ENCODE measurements around the gene GALE. TPM values are rescaled to one million over a fixed set of nuclear protein-coding genes. Genes with fewer than 3 reads are reported as not detected.

GALE gene
- total RNA-seq, 1 donor from 2014 or later = 33.9 TPM

GRCh38 chr1:23772854-23773242, 27.7 kb downstream of the GALE start:
- no peaks in the 10 kb centered on the region for H3K36me3 Mint-ChIP-seq (ENCODE audit: low read depth, unreplicated experiment)
- no peak overlapping the region for H3K27ac Mint-ChIP-seq (ENCODE audit: unreplicated experiment)
- H3K27me3 Mint-ChIP-seq (ENCODE audit: unreplicated experiment) = peaks cover 2% of the 10 kb centered on the region
- H3K9me3 Mint-ChIP-seq (ENCODE audit: unreplicated experiment) = no peaks in the 10 kb centered on the region
- TF ChIP-seq CTCF (IDR thresholded peaks at IDR 0.05; ENCODE audit: unreplicated experiment) = no peak
- H3K4me3 Mint-ChIP-seq (ENCODE audit: unreplicated experiment) = no peak overlapping the region
- DNase-seq (ENCODE audit: low spot score) = no peak
- peaks cover 1% of the 10 kb centered on the region for H3K4me1 Mint-ChIP-seq (ENCODE audit: unreplicated experiment)

DNA sequence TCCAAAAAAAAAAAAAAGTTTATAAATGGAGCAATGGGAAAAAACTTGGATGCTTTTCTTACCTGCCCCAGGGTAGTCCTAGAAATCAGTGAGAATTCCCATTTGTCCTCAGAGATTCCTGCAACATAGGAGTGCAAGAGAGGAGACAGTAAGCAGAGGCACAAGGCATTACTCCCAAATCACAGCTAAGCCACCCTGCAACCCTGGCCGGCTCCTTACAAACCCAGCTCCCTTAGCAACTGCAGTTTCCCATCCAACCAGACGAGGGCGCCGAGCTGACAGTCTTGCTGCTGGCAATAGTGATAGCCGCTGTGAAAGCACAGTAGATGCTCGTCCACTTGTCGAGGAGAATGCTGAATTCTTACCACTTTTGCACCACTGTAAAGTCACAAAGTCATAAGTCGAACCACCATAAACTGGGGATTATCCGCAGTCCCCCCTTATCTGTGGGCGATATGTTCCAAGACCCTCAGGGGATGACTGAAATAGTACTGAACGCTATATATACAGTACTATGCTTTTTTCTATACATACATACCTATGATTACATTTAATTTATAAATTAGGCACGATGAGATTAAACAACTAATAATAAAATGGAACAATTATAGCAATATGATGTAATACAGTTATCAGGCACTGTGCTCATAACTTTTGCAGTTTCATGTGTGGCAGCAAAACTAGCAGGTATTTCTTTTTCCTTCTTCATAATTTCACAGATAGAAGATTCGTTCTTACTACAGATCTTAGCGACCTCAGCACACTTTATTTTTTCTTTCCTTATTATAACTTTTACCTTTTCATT, 28.3 kb downstream of the GALE start:
- Mint-ChIP-seq H3K4me3 (ENCODE audit: unreplicated experiment) (no peak overlapping the region), H3K27me3 (ENCODE audit: unreplicated experiment) (no peaks in the 10 kb centered on the region), H3K4me1 (ENCODE audit: unreplicated experiment) (no peaks in the 10 kb centered on the region), H3K36me3 (ENCODE audit: low read depth, unreplicated experiment) (no peaks in the 10 kb centered on the region), H3K9me3 (ENCODE audit: unreplicated experiment) (no peaks in the 10 kb centered on the region), H3K27ac (ENCODE audit: unreplicated experiment) (no peak overlapping the region)
- peak; percentile 91 for DNase-seq (ENCODE audit: low spot score)
- peak; percentile 88 for TF ChIP-seq CTCF (IDR thresholded peaks at IDR 0.05; ENCODE audit: unreplicated experiment)

DNA sequence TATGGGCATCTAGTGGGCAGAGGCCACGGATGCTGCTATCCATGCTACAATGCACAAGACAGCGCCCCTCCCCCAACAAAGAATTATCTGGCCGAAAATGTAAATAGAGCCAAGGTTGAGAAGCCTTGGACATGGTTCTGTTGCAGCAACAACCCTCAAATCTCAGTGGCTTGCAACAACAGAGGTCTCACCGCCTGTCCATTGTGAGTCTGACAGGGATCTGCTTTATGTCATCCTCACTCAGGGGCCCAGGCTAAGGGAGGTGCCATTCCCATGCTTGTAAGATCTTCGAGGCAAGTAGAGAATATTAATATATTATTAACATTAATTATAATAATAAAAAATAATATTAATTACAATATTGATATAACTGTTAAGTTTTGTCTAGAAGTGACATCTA, 31.8 kb downstream of the GALE start:
- no peaks in the 10 kb centered on the region for H3K36me3 Mint-ChIP-seq (ENCODE audit: low read depth, unreplicated experiment)

DNA sequence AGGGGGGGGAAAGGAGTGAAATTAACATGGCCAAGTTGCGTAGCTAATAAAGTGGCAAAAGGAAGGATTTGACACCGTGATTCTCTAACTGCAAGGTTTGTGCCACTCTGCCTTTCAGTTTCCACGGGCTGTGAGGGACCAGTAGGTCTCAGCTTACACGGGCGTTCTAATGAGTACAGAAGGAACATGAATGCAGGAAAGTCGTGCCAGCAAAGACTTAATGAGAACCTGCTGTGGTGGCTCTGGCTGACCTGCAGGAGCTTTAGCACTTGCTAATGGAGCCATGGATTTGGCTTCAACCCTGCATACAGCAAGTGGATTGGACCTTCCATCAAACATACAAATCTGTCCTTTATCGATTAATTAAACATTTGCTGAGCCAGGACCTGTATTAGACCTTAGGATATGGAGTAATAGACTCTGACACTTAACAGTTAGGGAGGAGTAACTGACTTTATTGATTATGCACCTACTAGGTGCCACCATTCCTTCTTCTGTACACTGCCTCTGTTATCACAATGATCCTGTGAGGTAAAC, 37.4 kb downstream of the GALE start:
- no peaks in the 10 kb centered on the region for H3K9me3 Mint-ChIP-seq (ENCODE audit: unreplicated experiment)
- peaks cover 21% of the 10 kb centered on the region for H3K36me3 Mint-ChIP-seq (ENCODE audit: low read depth, unreplicated experiment)
- peaks cover 4% of the 10 kb centered on the region for H3K27me3 Mint-ChIP-seq (ENCODE audit: unreplicated experiment)
- no peaks in the 10 kb centered on the region for H3K4me1 Mint-ChIP-seq (ENCODE audit: unreplicated experiment)
- H3K4me3 Mint-ChIP-seq (ENCODE audit: unreplicated experiment) = no peak overlapping the region
- H3K27ac Mint-ChIP-seq (ENCODE audit: unreplicated experiment) = no peak overlapping the region
- no peak for DNase-seq (ENCODE audit: low spot score)
- no peak for TF ChIP-seq CTCF (IDR thresholded peaks at IDR 0.05; ENCODE audit: unreplicated experiment)

More for the DNA sequence above, 31.8 kb downstream of the GALE start:
- no peaks in the 10 kb centered on the region for H3K4me1 Mint-ChIP-seq (ENCODE audit: unreplicated experiment)
- H3K27ac Mint-ChIP-seq (ENCODE audit: unreplicated experiment) = no peak overlapping the region
- no peaks in the 10 kb centered on the region for H3K27me3 Mint-ChIP-seq (ENCODE audit: unreplicated experiment)
- no peak for DNase-seq (ENCODE audit: low spot score)
- no peak for TF ChIP-seq CTCF (IDR thresholded peaks at IDR 0.05; ENCODE audit: unreplicated experiment)
- no peaks in the 10 kb centered on the region for H3K9me3 Mint-ChIP-seq (ENCODE audit: unreplicated experiment)
- no peak overlapping the region for H3K4me3 Mint-ChIP-seq (ENCODE audit: unreplicated experiment)

DNA sequence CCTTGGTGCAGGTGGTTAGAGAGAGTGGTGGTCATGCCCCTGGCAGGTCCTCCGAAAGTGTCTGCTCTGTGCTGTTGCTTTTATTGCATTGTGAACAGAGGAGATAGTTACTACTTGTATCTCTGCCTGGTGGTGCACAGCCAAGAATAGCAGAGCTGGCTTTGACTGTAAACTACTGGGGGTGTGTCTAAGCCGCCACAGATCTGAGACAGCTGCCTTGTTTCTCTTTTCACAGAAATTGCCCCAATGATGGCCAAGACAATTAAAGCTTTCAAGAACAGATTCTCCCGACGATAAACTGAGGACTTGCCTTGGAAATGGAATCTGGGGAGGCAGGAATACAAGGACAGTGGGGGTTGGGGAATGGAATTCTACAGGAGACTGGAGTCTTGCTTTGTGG, 41.3 kb downstream of the GALE start:
- Mint-ChIP-seq H3K4me1 (ENCODE audit: unreplicated experiment) (no peaks in the 10 kb centered on the region), H3K9me3 (ENCODE audit: unreplicated experiment) (no peaks in the 10 kb centered on the region), H3K27ac (ENCODE audit: unreplicated experiment) (no peak overlapping the region), H3K27me3 (ENCODE audit: unreplicated experiment) (peaks cover 4% of the 10 kb centered on the region), H3K36me3 (ENCODE audit: low read depth, unreplicated experiment) (peaks cover 34% of the 10 kb centered on the region), H3K4me3 (ENCODE audit: unreplicated experiment) (no peak overlapping the region)
- DNase-seq (ENCODE audit: low spot score) = no peak
- TF ChIP-seq CTCF (IDR thresholded peaks at IDR 0.05; ENCODE audit: unreplicated experiment) = no peak

Data from endothelial cell (in vitro differentiated cells).